ENCODE data around the gene CTNNA3.

GRCh38 chr10:67612176-67612575 lies 83.8 kb downstream of the CTNNA3 start:
- TF ChIP-seq POLR2AphosphoS5 (IDR thresholded peaks at IDR 0.05) (no peak), CTCF (IDR thresholded peaks at IDR 0.05) (no peak)
